ENCODE data around the gene ID1.
"Not testable (repeated sequence)": the region's sequence is repeated elsewhere in the genome, so short reads cannot be mapped to it uniquely, and the experiment has no call there.

The ID1 gene

DNA sequence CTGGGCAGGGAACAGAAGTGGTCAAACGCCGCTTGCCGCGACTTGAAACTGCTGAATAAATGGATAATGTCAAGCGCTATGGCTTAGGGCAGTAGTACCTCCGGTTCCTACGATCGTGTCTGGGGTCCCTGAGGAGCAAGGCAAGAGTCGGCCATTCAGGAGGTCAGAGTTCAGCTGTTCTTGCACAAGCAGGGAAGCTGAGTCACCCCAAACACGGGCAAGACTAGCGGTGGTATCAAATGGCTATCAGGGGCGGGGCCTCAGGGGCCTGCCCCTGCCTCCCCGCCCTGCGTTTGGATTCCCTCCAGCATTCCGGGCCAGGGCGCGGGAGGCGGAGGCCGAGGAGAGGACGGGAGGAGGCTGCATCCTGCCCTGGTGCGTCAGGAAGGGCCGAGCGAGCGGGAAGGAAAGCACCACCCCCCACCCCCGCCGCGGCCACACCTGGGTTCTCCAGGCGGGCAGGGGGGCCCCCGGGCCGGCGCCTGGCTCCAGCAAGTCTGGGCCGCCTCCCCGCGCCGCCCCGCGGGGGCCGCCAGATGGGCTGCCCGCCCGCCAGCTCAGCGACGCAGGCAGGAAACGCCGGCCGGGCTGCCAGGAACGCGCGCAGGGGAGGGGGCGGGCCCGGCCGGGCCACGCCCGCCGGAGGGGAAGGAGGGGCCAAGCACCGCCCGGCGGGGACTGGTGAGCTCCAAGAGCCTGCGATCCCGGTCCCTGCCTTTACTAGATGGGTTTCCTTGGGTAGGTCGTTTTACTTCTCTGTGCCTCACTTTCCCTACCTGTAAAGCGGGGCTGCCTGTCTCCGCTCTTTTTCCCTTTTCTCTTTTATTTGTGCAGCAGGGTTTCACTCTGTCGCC, 32.2 kb upstream of the ID1 start:
- Histone ChIP-seq H3K4me3 (ENCODE audit: low read depth, low read length) (peak overlapping the region; percentile 58), H3K27me3 (no peaks in the 10 kb centered on the region), H3K4me1 (peaks cover 38% of the 10 kb centered on the region), H3K9me3 (no peaks in the 10 kb centered on the region), H3K36me3 (peaks cover 17% of the 10 kb centered on the region)
- peak; percentile 97 for DNase-seq
- TF ChIP-seq, protein P1, sequence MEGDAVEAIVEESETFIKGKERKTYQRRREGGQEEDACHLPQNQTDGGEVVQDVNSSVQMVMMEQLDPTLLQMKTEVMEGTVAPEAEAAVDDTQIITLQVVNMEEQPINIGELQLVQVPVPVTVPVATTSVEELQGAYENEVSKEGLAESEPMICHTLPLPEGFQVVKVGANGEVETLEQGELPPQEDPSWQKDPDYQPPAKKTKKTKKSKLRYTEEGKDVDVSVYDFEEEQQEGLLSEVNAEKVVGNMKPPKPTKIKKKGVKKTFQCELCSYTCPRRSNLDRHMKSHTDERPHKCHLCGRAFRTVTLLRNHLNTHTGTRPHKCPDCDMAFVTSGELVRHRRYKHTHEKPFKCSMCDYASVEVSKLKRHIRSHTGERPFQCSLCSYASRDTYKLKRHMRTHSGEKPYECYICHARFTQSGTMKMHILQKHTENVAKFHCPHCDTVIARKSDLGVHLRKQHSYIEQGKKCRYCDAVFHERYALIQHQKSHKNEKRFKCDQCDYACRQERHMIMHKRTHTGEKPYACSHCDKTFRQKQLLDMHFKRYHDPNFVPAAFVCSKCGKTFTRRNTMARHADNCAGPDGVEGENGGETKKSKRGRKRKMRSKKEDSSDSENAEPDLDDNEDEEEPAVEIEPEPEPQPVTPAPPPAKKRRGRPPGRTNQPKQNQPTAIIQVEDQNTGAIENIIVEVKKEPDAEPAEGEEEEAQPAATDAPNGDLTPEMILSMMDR (IDR thresholded peaks at IDR 0.05; ENCODE audit: low read depth, low read length), result no peak

DNA sequence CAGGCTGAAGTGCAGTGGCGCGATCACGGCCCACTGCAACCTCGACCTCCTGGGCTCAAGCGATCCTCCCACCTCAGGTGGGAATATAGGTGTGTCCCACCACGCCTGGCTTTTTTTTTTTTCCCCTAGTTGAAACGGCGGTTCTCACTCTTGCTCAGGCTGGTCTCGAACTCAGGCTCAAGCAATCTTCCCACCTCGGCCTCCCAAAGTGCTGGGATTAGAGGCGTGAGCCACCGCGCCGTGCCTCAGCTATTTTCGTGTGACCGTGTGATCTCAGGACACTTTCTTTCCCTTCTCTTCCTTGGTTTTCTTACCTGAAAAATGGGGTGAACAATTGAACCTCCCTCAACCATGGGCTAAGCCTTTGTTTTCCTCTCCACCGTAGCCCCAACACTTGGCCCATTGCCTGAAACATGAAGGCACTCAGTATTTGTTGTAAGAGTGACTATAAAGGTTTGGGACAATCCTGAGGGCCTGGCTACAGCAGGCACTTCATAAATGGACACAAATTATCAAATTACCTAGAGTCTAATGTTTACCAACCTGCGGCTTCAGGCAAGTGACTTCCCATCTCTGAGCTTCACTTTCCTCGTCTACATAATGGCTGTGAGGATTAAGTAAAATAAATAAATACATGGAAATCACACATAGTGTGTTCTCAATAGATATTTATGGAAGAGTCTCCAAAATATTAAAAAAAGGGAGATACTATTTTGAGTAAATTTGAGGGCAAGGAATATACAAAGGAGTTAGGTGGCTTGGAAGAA, 31.4 kb upstream of the ID1 start:
- Histone ChIP-seq H3K27me3 (no peaks in the 10 kb centered on the region), H3K36me3 (peaks cover 11% of the 10 kb centered on the region), H3K9me3 (no peaks in the 10 kb centered on the region), H3K4me1 (peaks cover 31% of the 10 kb centered on the region), H3K4me3 (ENCODE audit: low read depth, low read length) (peak overlapping the region; percentile 46)
- TF ChIP-seq, protein P1 (IDR thresholded peaks at IDR 0.05; ENCODE audit: low read depth, low read length), result no peak
- no peak for DNase-seq

DNA sequence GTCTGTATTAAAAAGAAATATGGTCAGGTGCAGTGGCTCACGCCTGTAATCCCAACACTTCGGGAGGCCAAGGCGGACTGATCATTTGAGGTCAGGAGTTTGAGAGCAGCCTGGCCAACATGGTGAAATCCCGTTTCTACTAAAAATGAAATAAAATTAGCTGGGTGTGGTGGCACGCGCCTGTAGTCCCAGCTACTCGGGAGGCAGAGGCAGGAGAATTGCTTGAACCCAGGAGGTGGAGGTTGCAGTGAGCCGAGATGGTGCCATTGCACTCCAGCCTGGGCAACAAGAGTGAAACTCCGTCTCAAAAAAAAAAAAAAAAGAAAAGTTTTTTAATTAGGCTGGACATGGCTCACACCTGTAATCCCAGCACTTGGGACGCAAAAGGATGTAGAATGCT, 30.1 kb upstream of the ID1 start:
- H3K4me3 ChIP-seq (ENCODE audit: low read depth, low read length); H3K36me3 ChIP-seq; H3K27me3 ChIP-seq; H3K9me3 ChIP-seq; DNase-seq: not testable (repeated sequence)
- peaks cover 18% of the 10 kb centered on the region for H3K4me1 ChIP-seq

DNA sequence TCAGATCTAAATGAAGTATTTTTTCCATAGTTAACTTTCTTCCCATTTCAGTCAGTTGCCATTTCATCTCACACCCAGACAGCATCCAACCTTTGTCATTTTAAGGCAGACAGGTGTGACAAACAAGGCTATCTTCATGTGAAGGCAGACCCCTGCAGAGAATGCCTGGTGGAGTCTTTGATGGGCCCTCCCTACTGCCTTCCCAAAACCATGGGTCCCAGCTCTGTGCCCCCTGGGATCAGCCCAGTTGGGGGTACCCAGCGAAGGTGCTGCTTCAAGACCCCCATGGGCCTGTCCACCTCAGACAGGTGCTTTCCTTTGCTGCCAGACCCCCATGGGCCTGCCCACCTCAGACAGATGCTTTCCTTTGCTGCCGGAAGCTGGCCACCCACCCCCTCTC, 28.3 kb upstream of the ID1 start:
- Histone ChIP-seq H3K9me3 (no peaks in the 10 kb centered on the region), H3K36me3 (no peaks in the 10 kb centered on the region), H3K4me3 (ENCODE audit: low read depth, low read length) (no peak overlapping the region), H3K4me1 (peaks cover 3% of the 10 kb centered on the region), H3K27me3 (no peaks in the 10 kb centered on the region)
- TF ChIP-seq, protein P1 (IDR thresholded peaks at IDR 0.05; ENCODE audit: low read depth, low read length), result no peak
- DNase-seq, result no peak

DNA sequence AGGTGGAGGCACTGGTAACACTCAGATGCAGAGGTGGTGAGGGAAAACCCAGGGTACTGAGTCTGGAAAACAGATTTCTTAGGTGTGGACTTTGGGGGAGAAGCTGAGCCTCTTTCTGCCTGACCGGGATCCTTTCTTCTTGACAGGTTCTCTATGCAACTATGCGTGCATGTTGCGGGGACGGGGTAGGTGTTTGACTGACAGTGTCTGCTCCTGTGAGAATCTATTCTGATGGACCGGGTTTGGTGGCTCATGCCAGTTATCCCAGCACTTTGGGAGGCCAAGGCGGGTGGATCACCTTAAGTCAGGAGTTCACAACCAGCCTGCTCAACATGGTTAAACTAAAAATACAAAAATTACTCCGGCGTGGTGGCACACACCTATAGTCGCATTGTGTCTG, 27.9 kb upstream of the ID1 start:
- no peak overlapping the region for H3K4me3 ChIP-seq (ENCODE audit: low read depth, low read length)
- TF ChIP-seq, protein P1 (IDR thresholded peaks at IDR 0.05; ENCODE audit: low read depth, low read length), result no peak
- no peaks in the 10 kb centered on the region for H3K36me3 ChIP-seq
- H3K27me3 ChIP-seq, result no peaks in the 10 kb centered on the region
- DNase-seq, result no peak
- peaks cover 1% of the 10 kb centered on the region for H3K4me1 ChIP-seq
- H3K9me3 ChIP-seq, result no peaks in the 10 kb centered on the region

DNA sequence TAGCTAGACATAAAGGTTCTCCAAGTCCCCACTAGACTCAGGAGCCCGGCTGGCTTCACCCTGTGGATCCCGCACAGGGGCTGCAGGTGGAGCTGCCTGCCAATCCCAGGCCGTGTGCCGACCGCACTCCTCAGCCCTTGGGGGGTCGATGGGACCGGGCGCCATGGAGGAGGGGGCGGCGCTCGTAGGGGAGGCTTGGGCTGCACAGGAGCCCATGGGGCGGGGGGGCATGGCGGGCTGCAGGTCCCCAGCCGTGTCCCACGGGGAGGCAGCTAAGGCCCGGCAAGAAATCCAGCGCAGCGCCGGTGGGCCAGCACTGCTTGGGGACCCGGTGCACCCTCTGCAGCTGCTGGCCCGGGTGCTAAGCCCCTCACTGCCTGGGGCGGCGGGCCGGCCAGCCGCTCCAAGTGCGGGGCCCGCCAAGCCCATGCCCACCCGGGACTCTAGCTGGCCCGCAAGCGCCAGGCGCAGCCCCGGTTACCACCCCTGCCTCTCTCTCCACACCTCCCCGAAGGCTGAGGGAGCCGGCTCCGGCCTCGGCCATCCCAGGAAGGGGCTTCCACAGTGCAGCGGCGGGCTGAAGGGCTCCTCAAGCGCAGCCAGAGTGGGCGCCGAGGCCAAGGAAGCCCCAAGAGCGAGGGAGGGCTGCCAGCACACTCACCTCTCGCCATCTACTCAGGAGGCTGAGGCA, 26.5 kb upstream of the ID1 start:
- H3K36me3 ChIP-seq, result no peaks in the 10 kb centered on the region
- H3K9me3 ChIP-seq, result no peaks in the 10 kb centered on the region
- TF ChIP-seq, protein P1 (IDR thresholded peaks at IDR 0.05; ENCODE audit: low read depth, low read length), result no peak
- DNase-seq, result no peak
- no peaks in the 10 kb centered on the region; the same call in 1 of the 2 replicates for H3K4me1 ChIP-seq
- no peak overlapping the region for H3K4me3 ChIP-seq (ENCODE audit: low read depth, low read length)
- no peaks in the 10 kb centered on the region for H3K27me3 ChIP-seq

All from BE2C (cell line).